ENCODE data around the gene PEX7. TPM values are rescaled to one million over a fixed set of nuclear protein-coding genes. Genes with fewer than 3 reads are reported as not detected.

Gene PEX7
- total and polyA plus RNA-seq, 2 of the 8 experiments (the other 6 are each of a cell fraction or from before 2014, with no cell fraction given): 6.4 to 11.0 TPM

DNA sequence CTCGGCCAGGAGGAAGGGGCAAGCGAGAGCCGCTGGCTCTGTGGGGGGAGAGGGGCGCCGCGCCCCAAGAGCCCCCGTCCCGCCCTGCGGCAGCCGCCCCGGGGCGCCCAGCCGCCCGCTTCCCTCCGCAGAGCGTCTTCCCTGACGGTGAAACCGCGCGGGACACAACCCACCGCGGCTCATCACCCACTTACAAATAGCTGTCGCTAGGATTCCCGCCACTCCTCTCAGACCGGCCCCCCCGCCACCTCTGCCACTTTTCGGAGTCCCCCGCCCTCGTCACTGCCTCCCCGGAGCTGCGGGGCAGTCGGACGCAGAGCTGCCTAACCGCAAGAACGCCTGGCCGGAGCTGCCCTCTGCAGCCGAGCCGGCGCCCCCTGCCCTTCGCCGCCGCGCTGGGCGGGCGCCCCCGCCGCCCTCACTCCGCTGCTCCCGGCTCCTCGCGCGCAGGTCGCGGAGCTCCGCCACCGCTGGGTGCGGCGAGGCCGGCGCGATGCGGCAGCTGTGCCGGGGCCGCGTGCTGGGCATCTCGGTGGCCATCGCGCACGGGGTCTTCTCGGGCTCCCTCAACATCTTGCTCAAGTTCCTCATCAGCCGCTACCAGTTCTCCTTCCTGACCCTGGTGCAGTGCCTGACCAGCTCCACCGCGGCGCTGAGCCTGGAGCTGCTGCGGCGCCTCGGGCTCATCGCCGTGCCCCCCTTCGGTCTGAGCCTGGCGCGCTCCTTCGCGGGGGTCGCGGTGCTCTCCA lies 99.7 kb downstream of the PEX7 start, which contains the start of gene SLC35D3:
TSS of gene SLC35D3 (plus strand) at position 366 of the 749 bp plus-strand sequence. CDS start at position 494, 128 bp downstream.
- Histone ChIP-seq H2AK5ac (ENCODE audit: low read depth, low read length) (no peak within 1 kb of the TSS), H3K23ac (ENCODE audit: insufficient read length) (no peak within 1 kb of the TSS)
- no peak for FAIRE-seq
- TF ChIP-seq POU5F1 (IDR thresholded peaks at IDR 0.05; ENCODE audit: low read depth, low read length) (no peak), CBX8 (IDR thresholded peaks at IDR 0.05; ENCODE audit: borderline replicate concordance, low read depth, low read length) (no peak), JUN (IDR thresholded peaks at IDR 0.05; ENCODE audit: low read depth, low read length) (no peak), ZNF274 (IDR thresholded peaks at IDR 0.05; ENCODE audit: borderline replicate concordance, extremely low read depth, low read length) (no peak), KDM4A (IDR thresholded peaks at IDR 0.05; ENCODE audit: low read depth, low read length, severe bottlenecking) (peak; percentile 61), MAX (IDR thresholded peaks at IDR 0.05) (peak; percentile 75), PHF8 (conservative IDR thresholded peaks at IDR 0.05; ENCODE audit: low read depth, low read length) (no peak), BRCA1 (IDR thresholded peaks at IDR 0.05; ENCODE audit: low read depth, low read length) (no peak), EZH2 (IDR thresholded peaks at IDR 0.05; ENCODE audit: low read depth, low read length, severe bottlenecking) (peak; percentile 56), CTBP2 (IDR thresholded peaks at IDR 0.05; ENCODE audit: borderline replicate concordance, insufficient read depth, insufficient read length, low read length) (no peak)

More for the DNA sequence above, 99.7 kb downstream of the PEX7 start, which contains the start of gene SLC35D3:
- H3K4ac ChIP-seq (replicated peaks; ENCODE audit: insufficient read length, low read depth, low read length): peak within 1 kb of the TSS; percentile 58
- peak within 1 kb of the TSS; percentile 92; the same call in 1 of the 2 replicates for H4K8ac ChIP-seq (ENCODE audit: extremely low read depth, insufficient read depth, low read length)
- peaks cover 30 to 53% (median 52%) of the 10 kb centered on the region in 4 experiments for H3K27me3 ChIP-seq (replicated peaks in 1 of 4; ENCODE audit: control insufficient read depth in 3 of 4, extremely low read depth in 1 of 4, insufficient read depth in 3 of 4, low read length in 3 of 4)
- DNase-seq (ENCODE audit: low read depth in 1 of 2, low spot score in 2 of 2): peak in 1 of 2 experiments; percentile 73
- peak within 1 kb of the TSS; percentile 9; the same call in 1 of the 2 replicates for H2BK15ac ChIP-seq (ENCODE audit: low read length)
- peaks cover 0 to 4% (median 0%) of the 10 kb centered on the region in 4 experiments; a peak in 1 of 8 replicates for H3K36me3 ChIP-seq (ENCODE audit: control insufficient read depth in 2 of 4, insufficient read depth in 4 of 4, low read length in 3 of 4)
- peaks cover 0 to 3% of the 10 kb centered on the region in 2 experiments; a peak in 1 of 4 replicates for H3K9me3 ChIP-seq (ENCODE audit: insufficient read depth in 2 of 2, low read depth in 1 of 2, low read length in 1 of 2)
- peak within 1 kb of the TSS; percentile 71; the same call in 1 of the 2 replicates for H2BK5ac ChIP-seq (ENCODE audit: low read depth, low read length)
- H2BK12ac ChIP-seq (ENCODE audit: low read depth, low read length): peak within 1 kb of the TSS; percentile 82; the same call in 1 of the 2 replicates
- H4K20me1 ChIP-seq (replicated peaks in 1 of 2; ENCODE audit: control insufficient read depth in 1 of 2, insufficient read depth in 2 of 2, low read length in 2 of 2): no peaks in the 10 kb centered on the region
- peak within 1 kb of the TSS; percentile 28; the same call in 1 of the 2 replicates for H2BK20ac ChIP-seq (ENCODE audit: low read length)
- H2AFZ ChIP-seq (ENCODE audit: low read length): peak within 1 kb of the TSS; percentile 96; the same call in 1 of the 2 replicates
- 2% methylated on average over 53 of the region's 86 CpGs; no CpG with 5 or more reads in 1 of the 2 experiments for WGBS, 2 experiments (ENCODE audit: extremely low coverage in 1 of 2, insufficient coverage in 1 of 2, insufficient read length in 1 of 2, insufficient replicate concordance in 2 of 2, low coverage in 1 of 2, low lambda C conversion rate in 2 of 2, missing lambda C conversion rate in 1 of 2)
- peak within 1 kb of the TSS; percentile 40 for H3K56ac ChIP-seq (replicated peaks; ENCODE audit: insufficient read length, low read depth, low read length)
- H3K79me1 ChIP-seq (ENCODE audit: low read depth, low read length): no peaks in the 10 kb centered on the region
- peak within 1 kb of the TSS; percentile 88 to 99 for H3K4me2 ChIP-seq (ENCODE audit: insufficient read depth in 1 of 2, low read depth in 2 of 2, low read length in 2 of 2)
- H2BK120ac ChIP-seq (replicated peaks; ENCODE audit: low read depth, low read length): no peak within 1 kb of the TSS
- no peak within 1 kb of the TSS for H3K27ac ChIP-seq (ENCODE audit: low read depth, low read length)
- H3K9ac ChIP-seq (replicated peaks in 1 of 4; ENCODE audit: extremely low read depth in 1 of 4, low read depth in 3 of 4, low read length in 3 of 4): peak within 1 kb of the TSS in 2 of 4 experiments; percentile 39 to 71; a peak in 4 of 7 replicates
- peaks cover 0 to 12% (median 10%) of the 10 kb centered on the region in 4 experiments; a peak in 5 of 7 replicates for H3K4me1 ChIP-seq (replicated peaks in 1 of 4; ENCODE audit: control insufficient read depth in 3 of 4, insufficient read depth in 4 of 4, low read length in 3 of 4)
- H3K18ac ChIP-seq (ENCODE audit: extremely low read depth, low read length): peak within 1 kb of the TSS; percentile 78
- no peak within 1 kb of the TSS for H3K14ac ChIP-seq (ENCODE audit: insufficient read length)
- CTCF ChIA-PET (ENCODE audit: partially characterized antibody): interaction anchor here (0.6 to 4.6 kb wide), 18 partner anchors 8 to 342 kb away, joined by 3 to 36 read pairs (median 4); partner anchors contain the start of gene MAP3K5
- no peaks in the 10 kb centered on the region for H3K79me2 ChIP-seq (ENCODE audit: control insufficient read depth in 1 of 2, insufficient read depth in 2 of 2, low read length in 2 of 2)
- peak within 1 kb of the TSS; percentile 75 for H4K91ac ChIP-seq (replicated peaks; ENCODE audit: insufficient read length, low read length)
- H3K23me2 ChIP-seq (ENCODE audit: low read depth, low read length): peaks cover 16% of the 10 kb centered on the region
- H3K4me3 ChIP-seq (ENCODE audit: extremely low read depth in 1 of 4, insufficient read depth in 2 of 4, low read depth in 3 of 4, low read length in 4 of 4): peak within 1 kb of the TSS; percentile 37 to 60 (median 48)
- POLR2A ChIA-PET (ENCODE audit: partially characterized antibody): interaction anchor here (0.7 to 3.8 kb wide), 4 partner anchors 36 to 634 kb away, joined by 3 to 26 read pairs (median 4); partner anchors contain the start of gene BCLAF1
- no peak within 1 kb of the TSS for H4K5ac ChIP-seq (ENCODE audit: insufficient read length, low read depth, low read length)

Measured in H1 (cell line).